Dermis microvascular lymphatic vessel endothelial cell (primary cell): Measurements from ENCODE around the gene BCAP31. TPM values are rescaled to one million over a fixed set of nuclear protein-coding genes. Genes with fewer than 3 reads are reported as not detected.
"Not testable (repeated sequence)": the region's sequence is repeated elsewhere in the genome, so short reads cannot be mapped to it uniquely, and the experiment has no call there.

Experiments used
- DNase-seq, 2 donors: peaks; one replicate each; pipeline versions ENCODE4 v3.0.0 to v3.0.0-alpha.2; 2010; ENCODE audit warnings: low read depth in 2 of 2
- total RNA-seq: library from RNA; depleted of rRNA; stranded (reverse); fragments of >200 nt; gene quantifications from 2 replicates; pipeline ENCODE4 v1.2.1, GENCODE V29; 2014

BCAP31 gene
- total RNA-seq, 1 donor from 2014 or later: 341 TPM

DNA sequence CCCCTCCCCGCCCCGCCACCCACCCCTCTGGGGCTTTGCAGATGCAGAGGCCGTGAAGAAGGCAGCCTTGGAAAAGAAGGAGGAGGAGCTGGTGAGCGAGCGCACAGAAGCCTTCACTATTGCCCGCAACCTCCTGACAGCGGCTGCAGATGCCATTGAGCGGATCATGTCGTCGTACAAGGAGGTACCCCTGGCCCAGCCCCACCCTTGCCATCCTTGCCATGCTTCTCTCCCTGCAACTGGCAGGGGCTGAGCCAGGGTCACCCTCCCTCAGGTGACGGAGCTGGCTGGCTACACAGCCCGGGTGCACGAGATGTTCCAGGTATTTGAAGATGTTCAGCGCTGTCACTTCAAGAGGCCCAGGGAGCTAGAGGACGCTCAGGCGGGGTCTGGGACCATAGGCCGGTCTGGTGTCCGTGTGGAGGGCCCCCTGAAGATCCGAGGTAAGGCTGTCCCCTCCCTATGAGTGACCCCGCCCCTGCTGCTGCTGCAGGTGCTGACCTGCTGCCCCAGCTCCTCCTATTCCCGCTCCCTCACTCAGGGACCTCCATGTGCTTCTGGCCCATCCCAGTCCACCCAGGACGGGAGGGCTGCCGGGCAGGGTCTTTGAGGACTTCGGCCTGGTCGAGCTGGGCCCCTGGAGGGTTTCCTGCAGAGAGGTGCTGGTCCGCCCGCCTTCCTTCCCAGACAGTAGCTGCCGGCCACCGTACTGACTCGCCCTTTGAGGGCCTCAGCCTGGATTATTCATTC, 12.1 kb upstream of the BCAP31 start:
- no peak for DNase-seq

DNA sequence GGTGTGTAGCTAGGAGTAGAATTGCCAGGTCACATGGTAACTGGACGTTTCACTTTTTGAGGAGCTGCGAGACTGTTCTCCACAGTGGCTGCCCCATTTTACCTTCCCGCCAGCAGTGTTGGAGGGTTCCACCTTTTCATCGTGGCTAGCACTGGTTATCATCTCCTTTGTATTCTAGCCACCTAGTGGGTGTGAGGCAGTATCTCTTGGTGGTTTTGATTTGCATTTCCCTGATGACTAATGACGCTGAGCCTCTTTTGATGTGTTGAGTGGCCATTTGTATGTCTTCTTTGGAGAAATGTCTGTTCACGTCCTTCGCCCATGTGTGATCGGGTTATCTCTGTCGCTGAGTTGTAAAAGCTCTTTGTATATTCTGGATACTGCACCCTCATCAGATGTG, 11.1 kb upstream of the BCAP31 start:
- no peak for DNase-seq

- DNase-seq: no peak
Measured at GRCh38 chrX:153734871-153735270, 10.7 kb upstream of the BCAP31 start.

DNA sequence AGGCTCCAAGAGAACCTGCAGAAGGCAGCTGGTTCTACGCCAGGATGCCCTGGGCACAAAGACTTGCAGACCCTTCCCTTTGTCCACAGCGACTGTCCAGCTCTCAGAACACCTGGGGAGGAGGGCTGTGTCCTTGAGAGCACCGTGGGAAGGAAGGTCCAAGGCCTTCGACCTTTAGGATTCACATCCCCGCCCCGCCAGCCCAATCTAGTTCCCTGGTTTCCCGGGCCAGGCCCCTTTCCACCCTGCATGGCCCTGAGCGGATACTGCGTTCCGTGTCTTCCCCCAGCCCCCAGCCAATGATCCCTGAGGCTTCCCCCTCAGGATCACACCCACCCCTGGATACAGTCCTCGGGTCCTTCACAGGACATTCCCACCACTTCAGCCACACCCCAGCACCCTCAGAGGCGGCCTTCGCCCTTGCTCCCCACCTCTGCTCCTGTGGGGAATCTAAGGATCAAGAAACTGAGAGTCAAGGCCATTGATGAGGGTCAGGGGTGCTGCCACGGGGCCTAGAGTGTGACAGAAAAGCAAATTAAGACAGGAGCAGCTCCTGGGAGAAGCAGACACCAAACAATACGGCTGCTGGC, 9.6 kb upstream of the BCAP31 start:
- no peak for DNase-seq

- peak in 1 of 2 donors; percentile 29 for DNase-seq
Measured at GRCh38 chrX:153732401-153732800, 8.2 kb upstream of the BCAP31 start.

GRCh38 chrX:153731845-153732215, 7.6 kb upstream of the BCAP31 start:
- no peak for DNase-seq

GRCh38 chrX:153731117-153731844, 7.1 kb upstream of the BCAP31 start:
- no peak for DNase-seq

DNA sequence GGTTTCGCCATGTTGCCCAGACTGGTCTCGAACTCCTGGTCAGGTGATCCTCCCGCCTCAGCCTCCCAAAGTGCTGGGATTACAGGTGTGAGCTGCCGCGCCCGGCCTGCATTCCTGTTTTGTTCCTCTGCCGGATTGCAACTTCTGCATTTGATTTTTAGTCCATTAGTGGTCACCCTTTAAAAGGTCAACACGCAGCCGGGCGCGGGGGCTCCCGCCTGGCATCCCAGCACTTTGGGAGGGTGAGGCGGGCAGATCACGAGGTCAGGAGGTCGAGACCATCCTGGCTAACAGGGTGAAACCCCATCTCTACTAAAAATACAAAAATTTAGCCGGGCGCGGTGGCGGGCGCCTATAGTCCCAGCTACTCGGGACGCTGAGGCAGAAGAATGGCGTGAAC, 5.9 kb upstream of the BCAP31 start:
- DNase-seq: not testable (repeated sequence)

GRCh38 chrX:153728951-153729631, 4.9 kb upstream of the BCAP31 start:
- DNase-seq: no peak

DNA sequence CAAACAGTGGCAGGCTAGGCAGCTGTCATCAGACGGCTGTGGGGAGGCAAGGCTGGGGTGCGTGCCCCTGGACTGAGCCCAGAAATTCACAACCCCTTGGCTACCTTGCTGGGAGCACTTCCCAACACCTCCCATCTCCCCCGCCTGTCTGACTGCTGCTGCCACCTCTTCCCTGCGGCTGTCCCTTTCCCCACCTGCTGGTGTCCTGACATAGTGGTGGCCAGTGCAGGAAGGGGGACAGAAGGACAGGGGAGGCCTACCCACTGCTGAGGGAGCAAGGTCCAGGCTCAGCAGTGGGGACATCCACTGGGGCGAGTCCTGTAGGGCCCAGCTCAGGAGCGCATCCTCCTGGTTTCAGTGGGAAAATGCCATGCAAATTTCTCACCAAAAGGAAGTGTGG, 3.9 kb upstream of the BCAP31 start:
- DNase-seq: no peak

- DNase-seq: peak in 1 of 2 donors; percentile 13
Measured at GRCh38 chrX:153727123-153727931, 3.1 kb upstream of the BCAP31 start.

- peak in 1 of 2 donors; percentile 65 for DNase-seq
Measured at GRCh38 chrX:153726286-153727122, 2.3 kb upstream of the BCAP31 start.

DNA sequence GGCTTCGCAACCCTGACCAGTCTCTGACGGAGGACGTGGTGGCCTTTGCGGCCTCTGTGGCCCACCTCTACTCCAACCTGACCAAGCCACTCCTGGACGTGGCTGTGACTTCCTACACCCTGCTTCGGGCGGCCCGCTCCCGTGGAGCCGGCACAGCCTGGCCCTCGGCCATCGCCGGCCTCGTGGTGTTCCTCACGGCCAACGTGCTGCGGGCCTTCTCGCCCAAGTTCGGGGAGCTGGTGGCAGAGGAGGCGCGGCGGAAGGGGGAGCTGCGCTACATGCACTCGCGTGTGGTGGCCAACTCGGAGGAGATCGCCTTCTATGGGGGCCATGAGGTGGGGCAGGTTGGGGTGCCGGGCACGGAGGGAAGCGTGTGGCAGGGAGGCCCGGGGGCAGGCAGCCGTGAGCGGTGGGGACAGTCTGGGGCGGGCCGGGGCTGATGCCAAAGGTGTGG, 1.7 kb upstream of the BCAP31 start:
- DNase-seq: no peak

- no peak for DNase-seq
Measured at GRCh38 chrX:153725039-153725831, 1.0 kb upstream of the BCAP31 start.

- DNase-seq: peak; percentile 72 to 73
Measured at GRCh38 chrX:153723351-153724251, 586 bp downstream of the BCAP31 start.

DNA sequence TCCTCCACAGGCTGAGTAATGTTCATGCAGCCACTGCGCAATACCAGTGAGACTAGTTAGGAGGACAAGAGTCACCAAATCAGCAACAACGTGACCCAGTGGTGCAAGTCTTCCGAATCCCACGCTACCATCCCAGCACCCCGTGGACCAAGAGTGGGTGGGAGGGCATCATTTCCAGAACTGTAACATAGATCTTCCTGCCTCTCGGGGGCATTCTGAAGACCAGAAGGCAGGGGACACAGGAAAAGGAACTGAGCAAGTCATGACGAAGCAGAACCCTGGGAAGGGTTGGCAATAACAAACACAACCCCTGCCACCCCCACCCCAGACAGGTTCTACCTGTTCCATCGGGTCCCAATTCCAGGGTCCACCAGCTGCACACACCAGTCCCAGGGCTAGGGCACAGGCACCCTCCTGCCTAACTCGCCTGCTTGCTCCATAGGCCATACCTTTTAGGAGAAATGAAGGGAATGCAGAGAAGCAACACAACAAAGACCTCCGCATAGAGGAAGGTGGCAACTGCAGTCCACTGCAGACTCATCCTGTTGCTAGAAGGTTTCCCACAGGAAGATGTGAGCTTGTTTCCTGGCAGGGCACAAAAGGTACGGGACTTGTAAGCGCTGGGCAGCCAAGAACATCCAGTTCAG, 1.4 kb downstream of the BCAP31 start:
- peak in 1 of 2 donors; percentile 44 for DNase-seq

DNA sequence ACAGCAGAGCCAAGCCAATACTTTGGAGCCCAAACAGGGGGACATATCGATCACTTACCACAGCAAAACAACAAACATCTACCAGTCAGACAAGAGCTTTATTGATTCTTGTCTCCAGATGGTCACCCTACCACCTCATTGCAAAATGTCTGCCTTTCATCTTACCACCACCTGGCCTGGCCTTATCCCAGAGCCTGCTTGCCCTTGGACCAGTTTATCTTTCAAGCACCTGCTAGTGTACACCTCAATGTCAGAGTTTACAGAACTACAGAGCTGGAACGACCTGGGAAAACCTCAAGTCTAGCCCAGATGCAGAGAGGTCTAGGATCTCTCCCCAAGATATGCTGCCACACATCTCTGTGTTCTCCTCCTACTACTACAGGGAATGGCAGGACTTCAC, 4.5 kb downstream of the BCAP31 start:
- DNase-seq: no peak

DNA sequence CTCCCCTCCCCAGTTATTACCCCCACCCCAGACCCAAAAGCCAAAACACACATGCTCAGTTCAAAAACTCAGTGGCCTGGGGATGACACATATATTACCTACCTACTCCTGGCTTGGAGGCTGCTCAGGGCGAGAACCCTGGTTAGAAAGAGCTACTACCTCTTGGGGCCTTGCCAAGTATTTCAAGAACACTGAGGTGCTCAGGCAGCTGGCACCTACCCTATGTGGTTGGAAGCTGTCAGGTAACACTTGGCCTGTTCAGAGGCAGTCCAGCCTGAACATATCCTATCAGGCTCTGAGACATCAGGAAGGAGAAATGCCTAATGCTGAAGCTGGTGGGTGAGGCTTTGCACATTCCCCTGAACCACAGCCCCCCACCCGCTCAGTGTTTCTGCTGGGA, 4.9 kb downstream of the BCAP31 start:
- DNase-seq: no peak
